HG03460 (cell line): Measurements from ENCODE around the gene HTR3D.
"Not testable (repeated sequence)": the region's sequence is repeated elsewhere in the genome, so short reads cannot be mapped to it uniquely, and the experiment has no call there.

Source experiments
- ATAC-seq: cut with Tn5 transposase; IDR thresholded peaks from one replicate; pipeline ENCODE4 v1.9.1; 2021; ENCODE audit not compliant: unreplicated experiment

The HTR3D gene

DNA sequence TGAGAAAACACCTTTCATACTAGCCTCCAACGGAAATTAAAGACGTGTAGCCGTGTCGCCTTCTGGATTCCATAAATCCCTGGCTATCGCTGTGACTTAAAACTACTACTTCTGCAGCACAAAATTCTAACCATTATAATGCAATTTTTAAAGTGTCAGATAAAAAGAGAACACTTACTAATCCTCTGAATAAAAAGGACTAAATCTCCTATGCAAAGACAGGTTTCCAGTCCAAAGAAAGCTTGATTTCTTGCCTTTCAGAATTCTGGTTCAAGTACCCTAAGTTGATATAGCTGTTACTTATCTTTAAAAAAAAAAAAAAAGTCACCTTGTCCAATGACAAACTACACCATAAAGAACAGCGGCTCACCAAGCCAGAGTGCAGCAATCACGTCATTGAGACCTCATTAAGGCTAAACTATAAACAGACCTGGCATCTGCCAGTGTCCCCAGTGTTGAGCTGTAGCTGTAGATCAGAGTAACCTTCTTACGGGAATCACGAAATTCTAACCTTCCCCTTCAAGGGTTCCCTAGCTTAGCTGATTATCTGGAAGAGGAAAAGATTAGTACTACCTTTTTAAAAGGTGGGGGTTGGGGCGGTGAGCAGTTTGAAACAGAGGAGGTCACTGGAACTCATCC, 16.0 kb upstream of the HTR3D start:
- no peak for ATAC-seq

DNA sequence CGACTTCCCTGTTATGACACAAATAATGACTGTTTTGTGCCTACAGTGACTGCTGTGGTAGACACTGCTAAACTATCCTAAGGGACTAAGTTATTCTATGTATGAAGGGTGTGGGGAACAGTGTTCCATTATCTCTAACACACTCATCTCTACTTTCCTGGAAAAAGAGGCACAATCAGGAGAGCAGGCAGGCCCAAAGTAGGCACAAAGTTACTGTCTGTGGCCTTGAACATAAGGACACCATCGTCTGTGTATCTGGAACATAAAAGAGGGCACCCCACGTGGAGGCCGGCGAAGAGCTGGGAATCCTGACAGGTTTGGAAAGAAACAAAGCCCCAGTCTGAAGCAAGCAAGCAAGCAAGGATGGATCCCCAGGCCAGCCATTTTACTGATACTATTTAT, 15.4 kb upstream of the HTR3D start:
- ATAC-seq = no peak

DNA sequence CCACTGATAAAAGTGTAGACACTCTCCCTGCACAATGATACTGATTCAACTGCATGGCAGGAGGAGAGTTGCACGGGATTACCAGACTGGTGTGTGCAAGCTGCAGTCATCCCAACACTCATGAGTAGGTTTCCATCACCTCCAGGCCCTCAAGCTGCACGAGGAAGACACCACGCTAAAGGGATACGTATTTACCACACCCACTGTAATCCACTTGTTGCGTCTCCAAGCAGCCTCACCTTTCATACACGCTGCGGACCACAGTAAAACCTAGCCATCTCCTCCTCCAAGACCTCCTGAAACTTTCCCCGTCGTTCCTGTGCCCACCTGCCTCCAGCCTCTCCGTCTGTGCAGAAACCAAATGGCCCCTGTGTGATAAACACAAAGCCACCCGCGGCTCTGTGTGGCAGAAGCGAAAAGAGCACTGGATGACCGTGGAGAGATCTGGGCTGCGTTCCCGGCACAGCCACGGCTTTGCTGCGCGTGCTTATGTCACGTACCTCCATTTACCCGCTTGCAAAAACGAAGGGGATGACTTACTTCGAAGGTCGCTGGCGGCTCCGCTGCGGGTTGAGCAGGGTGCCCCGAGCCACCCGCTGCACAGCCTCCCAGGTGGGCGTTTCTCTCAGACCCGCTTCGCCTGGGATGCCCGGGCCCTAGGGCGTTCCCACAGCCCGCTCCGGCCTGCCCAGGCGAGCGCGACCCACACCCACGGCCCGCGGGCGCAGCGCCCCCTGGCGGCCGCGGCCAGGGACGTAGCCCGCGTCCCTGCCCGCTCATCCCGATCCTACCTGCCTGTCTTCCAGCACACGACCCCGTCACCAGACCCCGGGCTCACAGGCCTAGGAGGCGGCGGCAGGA, 14.5 kb upstream of the HTR3D start:
- ATAC-seq = peak; percentile 63

DNA sequence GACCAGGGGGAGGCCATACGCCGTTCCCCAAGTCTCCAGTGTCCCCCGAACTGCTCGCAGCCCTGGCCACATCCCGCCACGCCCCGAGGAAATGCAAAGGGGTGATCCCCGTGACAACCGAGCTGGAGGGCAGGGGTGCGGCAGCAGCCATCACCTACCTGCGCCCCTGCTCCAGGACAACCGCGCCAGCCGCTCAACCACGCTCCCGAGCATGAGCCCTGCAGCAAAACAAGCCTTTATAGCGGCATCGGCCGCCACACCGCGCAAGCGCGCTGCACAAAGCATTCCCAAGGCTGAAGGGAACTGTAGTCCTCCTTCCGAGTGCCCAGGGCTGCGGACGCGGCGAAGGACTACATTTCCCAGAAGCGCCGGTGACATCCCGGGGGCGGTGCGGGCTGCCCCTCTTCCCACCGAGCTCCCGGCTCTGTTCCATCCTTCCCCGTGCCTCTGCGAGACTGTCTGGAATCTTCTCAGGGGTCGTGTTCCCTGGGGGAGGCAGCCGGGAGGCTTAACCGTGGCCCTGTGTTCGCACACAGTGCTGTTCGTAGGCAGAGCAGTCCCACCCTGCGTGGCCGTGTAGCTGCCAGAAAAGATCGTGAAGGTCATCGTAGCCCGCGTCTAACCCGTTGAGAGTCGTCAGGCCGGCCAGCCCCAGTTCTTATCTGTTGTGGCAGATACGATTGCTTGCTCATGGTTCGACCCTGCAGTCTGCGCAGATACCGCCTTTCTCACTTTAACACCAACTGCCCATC, 13.7 kb upstream of the HTR3D start, which contains the start of gene ABCC5:
Gene ABCC5 (minus strand): TSS at position 213 of the 752 bp plus-strand sequence. CDS start 3,492 bp downstream, outside the sequence.
- peak; percentile 98 for ATAC-seq

DNA sequence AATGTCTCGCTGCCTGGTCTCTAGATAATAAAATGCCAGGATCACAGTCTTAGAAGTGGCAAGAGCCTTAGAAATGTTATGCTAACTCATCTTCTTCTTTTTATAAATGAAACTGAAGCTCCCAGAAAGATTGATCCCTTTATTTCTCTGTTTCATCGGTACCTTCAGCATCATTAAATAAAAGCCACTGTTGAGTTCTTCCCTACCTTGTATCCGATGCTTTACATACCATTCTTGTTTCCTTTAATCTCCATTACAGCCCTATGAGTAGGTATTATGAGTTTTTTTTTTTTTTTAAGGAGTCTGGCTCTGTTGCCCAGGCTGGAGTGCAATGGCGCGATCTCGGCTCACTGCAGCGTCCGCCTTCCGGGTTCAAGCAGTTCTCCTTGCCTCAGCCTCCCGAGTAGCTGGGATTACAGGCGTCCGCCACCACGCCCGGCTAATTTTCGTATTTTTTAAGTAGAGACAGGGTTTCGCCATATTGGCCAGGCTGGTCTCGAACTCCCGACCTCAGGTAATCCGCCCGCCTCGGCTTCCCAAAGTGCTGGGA, 13.0 kb upstream of the HTR3D start:
- ATAC-seq = no peak

DNA sequence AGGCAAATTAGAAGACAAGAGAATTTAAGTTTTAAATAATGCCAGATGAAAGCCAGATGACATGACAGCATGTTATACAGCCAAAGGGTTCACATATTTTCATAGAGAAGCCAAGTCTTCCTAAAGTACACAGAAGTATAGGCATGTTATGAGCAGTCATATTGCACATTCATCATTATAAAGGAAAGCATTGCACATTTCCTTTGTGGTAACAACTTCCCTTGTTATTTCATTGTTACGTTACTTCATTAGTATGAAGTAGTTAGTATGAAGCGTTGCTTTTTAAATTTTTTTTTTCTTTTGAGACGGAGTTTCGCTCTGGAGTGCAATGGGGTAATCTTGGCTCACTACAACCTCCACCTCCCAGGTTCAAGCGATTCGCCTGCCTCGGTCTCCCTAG, 9.2 kb upstream of the HTR3D start:
- ATAC-seq = no peak

DNA sequence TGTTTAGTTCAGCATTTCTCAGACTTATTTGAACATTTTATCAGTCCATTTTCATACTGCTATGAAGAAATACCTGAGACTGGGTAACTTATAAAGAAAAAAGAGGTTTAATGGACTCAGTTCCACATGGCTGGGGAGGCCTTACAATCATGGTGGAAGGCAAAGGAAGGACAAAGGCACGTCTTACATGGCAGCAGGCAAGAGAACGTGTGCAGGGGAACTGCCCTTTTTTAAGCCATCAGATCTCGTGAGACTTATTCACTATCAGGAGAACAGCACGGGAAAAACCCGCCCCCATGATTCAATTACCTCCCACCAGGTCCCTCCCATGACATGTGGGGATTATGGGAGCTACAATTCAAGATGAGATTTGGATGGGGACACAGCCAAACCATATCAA, 6.3 kb upstream of the HTR3D start:
- ATAC-seq = not testable (repeated sequence)

DNA sequence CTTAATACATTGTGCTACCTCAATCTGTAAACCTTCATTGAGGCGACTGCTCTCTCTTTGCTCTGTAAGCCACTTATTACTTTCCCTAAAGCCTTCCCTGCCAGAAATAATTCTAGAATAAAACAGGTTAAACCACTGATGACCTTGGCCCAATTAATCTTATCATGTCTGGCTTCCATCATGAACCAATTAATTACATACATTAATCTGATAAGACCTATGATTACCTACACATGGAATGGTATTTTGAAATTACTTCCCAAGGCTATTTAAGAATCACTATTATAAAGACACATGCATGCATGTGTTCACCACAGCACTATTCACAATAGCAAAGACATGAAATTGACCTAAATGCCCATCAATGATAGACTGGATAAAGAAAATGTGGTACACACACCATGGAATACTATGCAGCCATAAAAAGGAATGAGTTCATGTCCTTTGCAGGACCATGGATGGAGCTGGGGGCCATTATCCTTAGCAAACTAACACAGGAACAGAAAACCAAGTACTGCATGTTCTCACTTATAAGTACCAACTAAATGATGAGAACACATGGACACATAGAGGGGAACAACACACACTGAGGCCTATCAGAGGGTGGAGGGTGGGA, 3.2 kb upstream of the HTR3D start:
- ATAC-seq = not testable (repeated sequence)

DNA sequence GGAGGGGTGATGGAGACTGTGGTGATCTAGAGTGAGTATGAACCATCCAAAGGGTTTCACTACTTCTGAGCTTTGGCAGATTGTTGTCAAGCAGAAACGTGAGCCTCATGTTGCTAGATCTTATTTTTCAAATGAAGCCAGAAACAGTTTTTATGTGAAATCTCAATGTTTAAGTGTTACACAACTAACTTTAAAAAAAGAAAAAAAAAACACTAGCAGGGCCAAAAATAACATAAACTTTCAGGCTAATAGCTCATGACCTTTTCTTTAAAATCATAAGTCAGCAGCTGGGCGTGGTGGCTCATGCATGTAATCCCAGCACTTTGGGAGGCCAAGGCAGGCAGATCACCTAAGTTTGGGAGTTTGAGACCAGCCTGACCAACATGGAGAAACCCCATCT, 2.1 kb upstream of the HTR3D start:
- ATAC-seq = no peak

DNA sequence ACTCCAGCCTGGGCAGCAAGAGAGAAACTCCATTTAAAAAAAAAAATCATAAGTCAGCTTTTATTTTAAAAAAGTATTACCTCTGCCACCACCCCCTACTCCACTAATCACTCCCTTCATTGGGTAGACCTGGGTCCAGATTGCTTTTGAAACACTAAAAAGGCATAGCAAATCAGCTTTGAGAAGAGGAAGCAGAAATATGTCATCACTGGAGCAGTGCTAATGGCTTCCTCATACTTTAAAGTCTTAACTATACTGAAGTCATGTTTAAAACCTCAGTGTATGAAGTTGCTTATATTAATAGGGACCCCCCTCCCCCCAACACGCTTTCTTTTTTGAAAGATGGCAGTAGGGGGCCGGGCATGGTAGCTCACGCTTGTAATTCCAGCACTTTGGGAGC, 1.0 kb upstream of the HTR3D start:
- no peak for ATAC-seq

DNA sequence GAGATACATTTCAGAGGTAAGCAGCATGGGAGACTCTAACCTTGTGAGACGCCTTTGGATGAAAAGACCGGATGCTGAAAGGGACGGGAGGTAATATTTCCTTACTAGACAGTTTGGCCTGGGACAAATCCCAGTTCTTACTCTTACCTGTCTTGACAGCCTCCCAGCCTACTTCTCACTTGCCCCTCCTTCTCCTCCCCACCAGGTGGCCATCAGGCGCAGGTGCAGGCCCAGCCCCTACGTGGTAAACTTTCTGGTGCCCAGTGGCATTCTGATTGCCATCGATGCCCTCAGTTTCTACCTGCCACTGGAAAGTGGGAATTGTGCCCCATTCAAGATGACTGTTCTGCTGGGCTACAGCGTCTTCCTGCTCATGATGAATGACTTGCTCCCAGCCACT, 6.3 kb downstream of the HTR3D start:
- ATAC-seq = no peak

DNA sequence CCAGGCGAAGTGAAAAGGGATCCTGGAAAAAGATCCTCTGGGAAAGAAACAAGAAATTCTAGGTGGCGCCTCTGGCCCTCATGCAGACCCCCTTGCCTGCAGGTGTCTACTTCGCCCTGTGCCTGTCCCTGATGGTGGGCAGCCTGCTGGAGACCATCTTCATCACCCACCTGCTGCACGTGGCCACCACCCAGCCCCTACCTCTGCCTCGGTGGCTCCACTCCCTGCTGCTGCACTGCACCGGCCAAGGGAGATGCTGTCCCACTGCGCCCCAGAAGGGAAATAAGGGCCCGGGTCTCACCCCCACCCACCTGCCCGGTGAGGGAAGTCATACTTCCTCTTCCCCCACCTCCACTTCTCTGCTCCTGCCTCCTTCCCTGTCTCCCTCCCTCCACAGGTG, 6.8 kb downstream of the HTR3D start:
- not testable (repeated sequence) for ATAC-seq

DNA sequence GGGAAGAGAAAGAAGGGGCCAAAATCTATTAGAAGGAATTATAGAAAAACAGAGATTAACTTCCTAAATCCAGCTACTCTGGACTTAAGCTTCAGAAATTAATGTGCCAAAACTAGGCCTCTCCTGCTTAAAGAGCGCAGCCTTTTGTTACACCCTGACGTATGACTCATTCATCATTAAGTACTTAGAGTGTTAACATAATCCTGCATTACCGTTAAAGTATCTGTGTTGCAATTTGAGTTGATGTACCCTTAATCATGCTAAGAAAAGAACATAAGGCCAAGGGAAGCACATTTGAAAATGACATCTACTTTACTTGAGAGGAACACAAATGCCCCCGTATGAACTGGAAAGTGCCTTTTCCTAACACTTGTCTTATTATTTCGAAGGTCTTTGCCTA, 7.9 kb downstream of the HTR3D start:
- ATAC-seq = no peak

DNA sequence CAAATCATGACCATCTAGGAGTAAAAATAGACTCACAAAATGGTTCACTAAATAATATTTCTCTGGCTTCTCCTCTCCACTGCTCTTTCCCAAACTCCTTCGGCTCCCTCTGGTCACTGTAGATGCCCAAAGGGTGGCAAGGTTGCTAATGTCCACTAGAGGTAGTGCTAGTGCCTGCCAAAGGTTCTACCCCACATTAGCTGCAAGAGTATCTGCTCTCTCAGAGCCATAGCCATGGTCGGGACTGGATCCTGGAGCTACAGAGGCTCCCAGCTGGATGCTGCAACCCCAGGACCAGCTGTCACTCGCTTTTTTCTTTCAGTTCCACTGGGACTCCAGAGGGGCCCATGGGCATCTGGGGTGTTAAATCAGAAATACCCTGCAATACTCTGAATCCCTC, 8.5 kb downstream of the HTR3D start:
- ATAC-seq = no peak

DNA sequence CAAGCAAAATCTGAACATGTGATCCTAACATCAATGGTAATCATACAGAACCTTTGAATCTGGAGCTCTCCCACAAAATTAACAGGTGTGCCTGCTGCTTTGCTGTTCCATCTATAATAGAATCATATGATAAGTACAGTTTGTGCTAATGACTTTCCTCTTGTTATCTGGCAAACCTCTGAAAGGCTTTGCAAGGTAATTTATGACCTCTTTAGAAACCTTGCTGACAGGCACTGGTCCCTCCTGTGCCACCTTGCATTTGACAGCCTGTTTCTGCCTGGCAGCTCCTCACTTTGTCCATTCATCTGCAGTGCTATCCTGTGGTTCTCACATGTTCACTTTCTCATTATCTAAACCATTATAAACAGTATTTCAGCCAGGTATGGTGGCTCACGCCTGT, 11.1 kb downstream of the HTR3D start:
- no peak for ATAC-seq

DNA sequence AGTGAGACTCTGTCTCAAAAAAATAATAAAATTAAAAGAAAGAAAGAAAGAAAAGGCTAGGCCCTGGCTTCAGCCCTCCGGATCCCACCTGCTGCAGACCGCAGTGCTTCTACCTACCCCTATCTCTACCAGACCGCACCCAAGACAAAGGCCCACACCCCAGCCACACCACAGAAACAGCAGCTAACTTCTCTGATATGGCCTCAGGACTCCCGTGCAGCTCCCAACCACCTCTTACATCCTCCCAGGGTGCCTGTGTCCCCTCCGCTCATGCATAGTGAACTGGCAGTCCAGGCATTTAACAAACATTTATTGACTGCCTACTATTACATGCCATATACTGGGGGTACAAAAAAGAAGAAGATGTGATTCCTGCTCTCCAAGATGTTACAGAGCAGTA, 14.5 kb downstream of the HTR3D start:
- ATAC-seq = no peak

DNA sequence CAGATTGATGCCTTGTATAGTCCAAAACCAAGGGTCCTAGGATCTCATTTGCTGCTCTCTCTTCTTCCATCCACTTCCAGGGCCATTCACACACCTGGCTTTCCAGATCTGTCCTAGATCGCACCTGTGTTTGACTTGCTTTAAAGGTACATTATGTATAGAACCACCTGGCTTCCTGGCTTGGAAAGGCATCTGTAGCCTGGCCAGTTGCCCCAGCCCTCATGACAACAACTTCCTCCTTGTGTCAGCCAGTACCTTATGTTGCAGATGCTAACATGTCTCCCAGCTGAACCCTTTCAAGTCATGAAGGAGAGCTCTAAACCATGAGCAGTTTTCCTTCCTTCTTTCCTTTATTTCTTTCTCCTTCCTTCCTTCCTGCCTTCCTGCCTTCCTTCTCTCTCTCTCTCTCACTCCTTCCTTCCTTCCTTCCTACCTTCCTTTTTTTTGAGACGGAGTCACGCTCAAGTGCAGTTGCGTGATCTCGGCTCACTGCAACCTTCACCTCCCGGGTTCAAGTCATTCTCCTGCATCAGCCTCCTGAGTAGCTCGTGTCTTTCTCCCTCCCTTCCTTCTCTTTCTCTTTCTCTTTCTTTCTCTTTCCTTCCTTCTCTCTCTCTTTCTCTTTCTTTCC, 18.8 kb downstream of the HTR3D start:
- no peak for ATAC-seq

DNA sequence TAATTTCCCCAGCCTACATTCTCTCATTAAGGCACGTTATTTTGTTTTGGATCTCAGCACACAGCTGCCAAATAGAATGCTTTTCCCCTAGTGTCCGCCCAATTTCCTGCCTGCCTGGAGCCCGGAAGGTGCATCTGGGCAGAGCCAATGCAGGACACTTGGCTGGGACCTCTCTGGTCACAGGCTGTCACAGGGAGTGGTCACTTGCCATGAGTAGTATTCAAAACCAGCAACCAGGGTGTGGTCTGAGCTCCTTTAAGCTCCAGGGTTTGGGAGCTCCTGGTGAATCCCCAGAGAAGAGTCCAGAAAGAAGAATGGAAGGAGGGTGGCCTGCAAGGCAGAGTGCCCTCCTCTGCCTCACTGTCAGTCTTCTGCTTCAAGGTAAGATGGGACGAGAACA, 21.2 kb downstream of the HTR3D start, which contains the start of gene HTR3C:
Gene HTR3C (plus strand): TSS at position 281 of the 400 bp plus-strand sequence. CDS start 34 bp downstream, at position 315.
- ATAC-seq = no peak

DNA sequence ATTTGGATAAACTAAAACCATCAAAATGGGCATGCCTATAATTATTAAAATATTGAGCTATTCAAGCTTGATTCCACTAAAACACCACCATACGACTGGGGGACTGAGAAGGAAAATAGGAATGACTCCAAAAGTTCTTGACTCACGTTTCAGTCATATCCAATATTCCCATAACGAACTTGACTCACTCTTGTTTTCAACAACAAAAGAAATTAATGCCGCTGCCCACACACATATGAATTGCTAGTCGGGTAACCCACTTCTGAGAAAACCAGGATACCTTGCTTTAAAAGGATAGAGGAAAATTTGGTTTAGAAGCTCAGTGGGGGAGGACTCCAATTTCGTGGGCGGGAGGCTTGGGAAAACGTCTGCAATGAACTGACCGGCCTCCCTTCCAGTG, 26.5 kb downstream of the HTR3D start:
- no peak for ATAC-seq

DNA sequence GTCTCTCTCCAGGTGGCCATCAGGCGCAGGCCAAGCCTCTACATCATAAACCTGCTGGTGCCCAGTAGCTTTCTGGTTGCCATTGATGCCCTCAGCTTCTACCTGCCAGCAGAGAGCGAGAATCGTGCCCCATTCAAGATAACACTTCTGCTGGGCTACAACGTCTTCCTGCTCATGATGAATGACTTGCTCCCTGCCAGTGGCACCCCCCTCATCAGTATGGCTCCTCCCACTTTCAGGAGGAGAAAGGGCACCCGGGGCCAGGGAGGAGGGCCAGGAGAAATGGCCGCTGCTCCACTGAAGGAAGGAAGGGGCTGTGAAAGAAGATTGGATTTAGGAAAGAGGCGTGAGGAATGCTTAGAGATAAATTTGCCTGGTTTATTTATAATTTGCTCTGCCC, 27.9 kb downstream of the HTR3D start:
- ATAC-seq = no peak
